ENCODE results near the gene FAR2. TPM values are rescaled to one million over a fixed set of nuclear protein-coding genes. Genes with fewer than 3 reads are reported as not detected.
A peak's percentile ranks its signal among the peaks of the same experiment; 100 is the strongest.
"Not testable (repeated sequence)": the region's sequence is repeated elsewhere in the genome, so short reads cannot be mapped to it uniquely, and the experiment has no call there.

The FAR2 gene
- total RNA-seq, 1 experiment from 2014 or later = 6.6 TPM

DNA sequence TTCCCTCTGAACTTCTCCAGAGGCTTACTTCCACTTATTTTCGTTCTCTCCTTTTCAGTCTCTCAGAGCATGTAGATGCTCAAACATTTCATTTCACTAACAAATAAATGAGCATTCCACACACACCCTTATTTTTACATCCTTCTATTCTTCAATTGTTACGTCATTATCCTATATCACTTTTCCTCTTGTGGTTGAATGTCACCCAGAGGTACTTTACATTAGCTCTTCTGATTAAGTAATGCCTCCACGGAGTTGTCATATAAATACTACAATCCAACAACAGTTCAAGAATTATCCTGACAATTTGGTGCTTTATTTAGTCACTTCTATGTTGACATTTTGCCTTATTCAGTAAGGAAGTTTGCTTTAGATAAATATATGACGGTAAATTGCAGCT is 18.4 kb downstream of the FAR2 start:
- no peak for DNase-seq
- no peaks in the 10 kb centered on the region for H3K27me3 ChIP-seq (replicated peaks; ENCODE audit: control insufficient read depth, insufficient read depth, low read length)
- Mint-ChIP-seq H3K4me3 (ENCODE audit: unreplicated experiment) (no peak overlapping the region), H3K27ac (ENCODE audit: unreplicated experiment) (no peak overlapping the region), H3K36me3 (ENCODE audit: insufficient read depth, unreplicated experiment) (no peaks in the 10 kb centered on the region), H3K4me1 (ENCODE audit: low read depth, unreplicated experiment) (peaks cover 6% of the 10 kb centered on the region), H3K27me3 (ENCODE audit: insufficient read depth, unreplicated experiment) (no peaks in the 10 kb centered on the region), H3K9me3 (ENCODE audit: unreplicated experiment) (peaks cover 13% of the 10 kb centered on the region)
- intact Hi-C loops (cut with micrococcal nuclease; ENCODE audit: unreplicated experiment) = no loop called here
- no peak overlapping the region for H3K4me3 ChIP-seq (ENCODE audit: low read depth, low read length)
- peaks cover 29% of the 10 kb centered on the region for H3K4me1 ChIP-seq
- no peaks in the 10 kb centered on the region for H3K36me3 ChIP-seq (ENCODE audit: control insufficient read depth, insufficient read depth, low read length)
- H3K9me3 ChIP-seq = no peaks in the 10 kb centered on the region
- TF ChIP-seq CTCF (IDR thresholded peaks at IDR 0.05; ENCODE audit: insufficient read depth in 1 of 2, low read depth in 1 of 2, low read length in 1 of 2, severe bottlenecking in 1 of 2, unreplicated experiment in 1 of 2) = no peak
- POLR2A ChIA-PET = no interaction called here
- BruUV-seq (replicated peaks) = no TSS peak
- CTCF ChIA-PET = no interaction called here

- Mint-ChIP-seq H3K9me3 (ENCODE audit: unreplicated experiment) (peaks cover 19% of the 10 kb centered on the region), H3K27me3 (ENCODE audit: insufficient read depth, unreplicated experiment) (no peaks in the 10 kb centered on the region), H3K27ac (ENCODE audit: unreplicated experiment) (no peak overlapping the region), H3K36me3 (ENCODE audit: insufficient read depth, unreplicated experiment) (no peaks in the 10 kb centered on the region), H3K4me1 (ENCODE audit: low read depth, unreplicated experiment) (peaks cover 6% of the 10 kb centered on the region), H3K4me3 (ENCODE audit: unreplicated experiment) (no peak overlapping the region)
- POLR2A ChIA-PET = no interaction called here
- Histone ChIP-seq H3K9me3 (no peaks in the 10 kb centered on the region), H3K4me3 (ENCODE audit: low read depth, low read length) (no peak overlapping the region), H3K4me1 (peaks cover 29% of the 10 kb centered on the region), H3K36me3 (ENCODE audit: control insufficient read depth, insufficient read depth, low read length) (no peaks in the 10 kb centered on the region), H3K27me3 (replicated peaks; ENCODE audit: control insufficient read depth, insufficient read depth, low read length) (no peaks in the 10 kb centered on the region)
- DNase-seq = peak; percentile 19 to 51
- intact Hi-C loops (cut with micrococcal nuclease; ENCODE audit: unreplicated experiment) = no loop called here
- CTCF ChIA-PET = no interaction called here
- TF ChIP-seq CTCF (IDR thresholded peaks at IDR 0.05; ENCODE audit: insufficient read depth in 1 of 2, low read depth in 1 of 2, low read length in 1 of 2, severe bottlenecking in 1 of 2, unreplicated experiment in 1 of 2) = no peak
- BruUV-seq (replicated peaks) = no TSS peak
Observed at GRCh38 chr12:29167988-29168387, 18.9 kb downstream of the FAR2 start.

DNA sequence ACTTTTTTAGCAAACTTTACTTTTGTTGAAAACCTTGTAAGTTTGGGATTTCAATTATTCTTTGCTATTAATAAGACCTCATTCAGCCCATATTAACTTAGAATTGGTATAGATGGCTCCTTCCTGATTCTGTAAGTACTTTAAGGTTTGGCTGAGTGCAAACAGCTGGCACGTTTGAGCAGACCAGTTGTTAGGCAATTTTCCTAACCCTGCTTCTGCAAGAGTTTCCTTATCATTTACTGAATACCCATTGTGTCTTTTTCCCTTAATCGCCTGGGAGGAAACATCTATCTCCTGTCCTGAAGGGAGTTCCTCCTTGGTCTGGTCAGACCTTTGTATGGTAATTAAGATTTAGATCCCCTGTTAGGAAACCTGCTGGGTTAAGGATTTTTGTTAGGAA is 20.9 kb downstream of the FAR2 start:
- CTCF ChIA-PET; intact Hi-C loops (cut with micrococcal nuclease; ENCODE audit: unreplicated experiment); H3K9me3 ChIP-seq; H3K27me3 Mint-ChIP-seq (ENCODE audit: insufficient read depth, unreplicated experiment); H3K36me3 ChIP-seq (ENCODE audit: control insufficient read depth, insufficient read depth, low read length); H3K4me3 ChIP-seq (ENCODE audit: low read depth, low read length); H3K4me1 Mint-ChIP-seq (ENCODE audit: low read depth, unreplicated experiment); H3K36me3 Mint-ChIP-seq (ENCODE audit: insufficient read depth, unreplicated experiment); H3K27ac Mint-ChIP-seq (ENCODE audit: unreplicated experiment); H3K4me3 Mint-ChIP-seq (ENCODE audit: unreplicated experiment); BruUV-seq (replicated peaks); DNase-seq; POLR2A ChIA-PET; H3K27me3 ChIP-seq (replicated peaks; ENCODE audit: control insufficient read depth, insufficient read depth, low read length): not testable (repeated sequence)
- peaks cover 24% of the 10 kb centered on the region for H3K9me3 Mint-ChIP-seq (ENCODE audit: unreplicated experiment)
- H3K4me1 ChIP-seq = peaks cover 20% of the 10 kb centered on the region

DNA sequence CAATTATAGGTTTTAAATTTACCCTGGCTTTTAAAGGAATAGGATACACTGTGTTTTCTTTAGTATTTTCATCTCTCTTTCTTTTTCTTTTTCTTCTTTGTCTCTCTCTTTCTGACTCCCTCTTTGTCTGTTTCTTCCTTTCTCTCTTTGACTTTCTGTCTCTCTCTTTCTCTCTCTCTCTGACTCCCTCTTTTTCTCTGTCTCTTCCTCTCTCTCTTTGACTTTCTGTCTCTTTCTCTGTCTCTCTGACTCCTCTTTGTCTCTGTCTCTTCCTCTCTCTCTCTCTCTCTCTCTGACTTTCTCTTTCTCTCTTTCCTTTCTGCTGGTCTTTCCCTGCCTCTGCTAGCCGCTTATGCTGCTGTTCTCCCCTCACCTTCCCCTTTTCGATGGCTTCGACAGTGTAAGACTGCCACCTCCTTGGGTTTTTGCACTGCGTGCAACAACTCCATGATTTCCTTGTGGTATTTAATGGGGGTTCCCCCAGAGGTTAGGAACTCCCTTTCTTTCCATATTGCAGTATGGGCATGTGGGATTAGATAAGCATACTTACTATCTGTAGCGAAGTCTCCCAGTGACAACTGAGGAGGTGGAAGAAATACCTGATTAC is 21.5 kb downstream of the FAR2 start:
- H3K27me3 ChIP-seq (replicated peaks; ENCODE audit: control insufficient read depth, insufficient read depth, low read length); H3K36me3 Mint-ChIP-seq (ENCODE audit: insufficient read depth, unreplicated experiment); H3K4me3 ChIP-seq (ENCODE audit: low read depth, low read length); H3K27ac Mint-ChIP-seq (ENCODE audit: unreplicated experiment); H3K27me3 Mint-ChIP-seq (ENCODE audit: insufficient read depth, unreplicated experiment); H3K9me3 ChIP-seq; H3K4me3 Mint-ChIP-seq (ENCODE audit: unreplicated experiment); H3K36me3 ChIP-seq (ENCODE audit: control insufficient read depth, insufficient read depth, low read length); POLR2A ChIA-PET; DNase-seq; H3K4me1 Mint-ChIP-seq (ENCODE audit: low read depth, unreplicated experiment); BruUV-seq (replicated peaks); intact Hi-C loops (cut with micrococcal nuclease; ENCODE audit: unreplicated experiment); CTCF ChIA-PET: not testable (repeated sequence)
- peaks cover 14% of the 10 kb centered on the region for H3K4me1 ChIP-seq
- H3K9me3 Mint-ChIP-seq (ENCODE audit: unreplicated experiment) = peaks cover 24% of the 10 kb centered on the region
